ENCODE results near the gene CCDC9. TPM values are rescaled to one million over a fixed set of nuclear protein-coding genes. Genes with fewer than 3 reads are reported as not detected.
A peak's percentile ranks its signal among the peaks of the same experiment; 100 is the strongest.

The CCDC9 gene
- total and polyA plus RNA-seq, 2 of the 13 experiments (the other 11 are each of a cell fraction or from before 2014, with no cell fraction given), result 2.9 to 6.3 TPM

GRCh38 chr19:47228168-47228936, 28.0 kb upstream of the CCDC9 start (continued):
- no peak for TF ChIP-seq ZNF580 (CRISPR knock-in tag; IDR thresholded peaks at IDR 0.05; ENCODE audit: borderline replicate concordance, low read depth)
- peak; percentile 47; the same call in 1 of the 2 replicates for TF ChIP-seq RARA (CRISPR knock-in tag; IDR thresholded peaks at IDR 0.05)
- no peak for TF ChIP-seq ZNF704 (CRISPR knock-in tag; IDR thresholded peaks at IDR 0.05; ENCODE audit: borderline replicate concordance)
- peak; percentile 63 to 70; a peak in 3 of 4 replicates for TF ChIP-seq POLR2A (IDR thresholded peaks at IDR 0.05; ENCODE audit: insufficient read depth in 1 of 2, low read depth in 2 of 2, low read length in 2 of 2)
- no peak for TF ChIP-seq ZNF335 (CRISPR knock-in tag; IDR thresholded peaks at IDR 0.05)
- TF ChIP-seq SIN3B (IDR thresholded peaks at IDR 0.05; ENCODE audit: low read length), result no peak
- no peak for TF ChIP-seq NR0B2 (CRISPR knock-in tag; IDR thresholded peaks at IDR 0.05)
- 0 out of 2 replicates have a peak, but pooled peaks have one; percentile 28 for TF ChIP-seq SKIL (CRISPR knock-in tag; IDR thresholded peaks at IDR 0.05; ENCODE audit: borderline replicate concordance)
- TF ChIP-seq SP4 (CRISPR knock-in tag; IDR thresholded peaks at IDR 0.05), result peak; percentile 57; the same call in 1 of the 2 replicates
- peak; percentile 78 for TF ChIP-seq UBTF (CRISPR knock-in tag; IDR thresholded peaks at IDR 0.05)
- TF ChIP-seq MTA3 (CRISPR knock-in tag; IDR thresholded peaks at IDR 0.05), result no peak
- TF ChIP-seq MEIS2 (CRISPR knock-in tag; IDR thresholded peaks at IDR 0.05), result peak; percentile 12; the same call in 1 of the 2 replicates
- no peak; the same call in 1 of the 2 replicates for TF ChIP-seq EED (CRISPR knock-in tag; IDR thresholded peaks at IDR 0.05)
- TF ChIP-seq ZNF510 (CRISPR knock-in tag; IDR thresholded peaks at IDR 0.05; ENCODE audit: low read depth), result no peak
- no peak for TF ChIP-seq ZNF484 (CRISPR knock-in tag; IDR thresholded peaks at IDR 0.05; ENCODE audit: borderline replicate concordance, low read depth)
- peak; percentile 36; the same call in 1 of the 2 replicates for TF ChIP-seq GATAD1 (CRISPR knock-in tag; IDR thresholded peaks at IDR 0.05)
- TF ChIP-seq ZNF576 (CRISPR knock-in tag; IDR thresholded peaks at IDR 0.05), result no peak
- TF ChIP-seq ZSCAN9 (CRISPR knock-in tag; IDR thresholded peaks at IDR 0.05; ENCODE audit: borderline replicate concordance), result 0 out of 2 replicates have a peak, but pooled peaks have one; percentile 18
- no peak for TF ChIP-seq PBX3 (CRISPR knock-in tag; IDR thresholded peaks at IDR 0.05; ENCODE audit: borderline replicate concordance)
- TF ChIP-seq MAX (IDR thresholded peaks at IDR 0.05), result peak; percentile 39
